ENCODE results near the gene MEIS3. TPM values are rescaled to one million over a fixed set of nuclear protein-coding genes. Genes with fewer than 3 reads are reported as not detected.

The MEIS3 gene
- total and polyA plus RNA-seq, 9 of the 15 experiments (the other 6 are each of a cell fraction or from before 2014, with no cell fraction given) = 0.06 to 0.80 (median 0.25) TPM; not detected in 1

DNA sequence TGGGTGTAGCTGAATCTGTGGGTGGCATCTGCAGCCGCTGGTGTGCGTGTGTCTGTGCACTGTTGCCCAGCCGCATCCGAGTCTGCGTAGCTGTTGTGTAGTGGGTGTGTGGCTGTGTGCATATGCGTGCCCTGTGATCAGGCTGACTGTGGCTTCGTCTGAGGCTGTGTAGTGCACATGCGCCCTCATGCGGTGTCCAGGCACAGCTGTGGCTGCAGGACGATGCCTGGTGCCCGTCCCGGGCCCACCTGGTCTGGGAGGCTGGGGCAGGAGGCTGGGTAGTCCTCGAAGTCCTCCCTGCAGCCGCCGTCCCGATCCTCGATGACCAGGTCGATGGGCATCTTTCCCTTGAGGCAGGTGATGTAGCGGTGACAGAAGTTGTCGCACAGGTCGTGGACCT is 4.9 kb downstream of the MEIS3 start (continued):
- TF ChIP-seq, protein P1, sequence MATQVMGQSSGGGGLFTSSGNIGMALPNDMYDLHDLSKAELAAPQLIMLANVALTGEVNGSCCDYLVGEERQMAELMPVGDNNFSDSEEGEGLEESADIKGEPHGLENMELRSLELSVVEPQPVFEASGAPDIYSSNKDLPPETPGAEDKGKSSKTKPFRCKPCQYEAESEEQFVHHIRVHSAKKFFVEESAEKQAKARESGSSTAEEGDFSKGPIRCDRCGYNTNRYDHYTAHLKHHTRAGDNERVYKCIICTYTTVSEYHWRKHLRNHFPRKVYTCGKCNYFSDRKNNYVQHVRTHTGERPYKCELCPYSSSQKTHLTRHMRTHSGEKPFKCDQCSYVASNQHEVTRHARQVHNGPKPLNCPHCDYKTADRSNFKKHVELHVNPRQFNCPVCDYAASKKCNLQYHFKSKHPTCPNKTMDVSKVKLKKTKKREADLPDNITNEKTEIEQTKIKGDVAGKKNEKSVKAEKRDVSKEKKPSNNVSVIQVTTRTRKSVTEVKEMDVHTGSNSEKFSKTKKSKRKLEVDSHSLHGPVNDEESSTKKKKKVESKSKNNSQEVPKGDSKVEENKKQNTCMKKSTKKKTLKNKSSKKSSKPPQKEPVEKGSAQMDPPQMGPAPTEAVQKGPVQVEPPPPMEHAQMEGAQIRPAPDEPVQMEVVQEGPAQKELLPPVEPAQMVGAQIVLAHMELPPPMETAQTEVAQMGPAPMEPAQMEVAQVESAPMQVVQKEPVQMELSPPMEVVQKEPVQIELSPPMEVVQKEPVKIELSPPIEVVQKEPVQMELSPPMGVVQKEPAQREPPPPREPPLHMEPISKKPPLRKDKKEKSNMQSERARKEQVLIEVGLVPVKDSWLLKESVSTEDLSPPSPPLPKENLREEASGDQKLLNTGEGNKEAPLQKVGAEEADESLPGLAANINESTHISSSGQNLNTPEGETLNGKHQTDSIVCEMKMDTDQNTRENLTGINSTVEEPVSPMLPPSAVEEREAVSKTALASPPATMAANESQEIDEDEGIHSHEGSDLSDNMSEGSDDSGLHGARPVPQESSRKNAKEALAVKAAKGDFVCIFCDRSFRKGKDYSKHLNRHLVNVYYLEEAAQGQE (IDR thresholded peaks at IDR 0.05; ENCODE audit: borderline replicate concordance) = peak; percentile 46; the same call in 1 of the 2 replicates
- TF ChIP-seq, protein P1 (CRISPR knock-in tag; IDR thresholded peaks at IDR 0.05; ENCODE audit: low read depth) = no peak
- 0 out of 2 replicates have a peak, but pooled peaks have one; percentile 28 for TF ChIP-seq MYNN (IDR thresholded peaks at IDR 0.05)
- TF ChIP-seq MYNN (CRISPR knock-in tag; IDR thresholded peaks at IDR 0.05) = no peak
- TF ChIP-seq CREM (IDR thresholded peaks at IDR 0.05; ENCODE audit: low read depth) = peak; percentile 30; the same call in 1 of the 2 replicates
- TF ChIP-seq, protein P2, sequence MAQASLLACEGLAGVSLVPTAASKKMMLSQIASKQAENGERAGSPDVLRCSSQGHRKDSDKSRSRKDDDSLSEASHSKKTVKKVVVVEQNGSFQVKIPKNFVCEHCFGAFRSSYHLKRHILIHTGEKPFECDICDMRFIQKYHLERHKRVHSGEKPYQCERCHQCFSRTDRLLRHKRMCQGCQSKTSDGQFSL (CRISPR knock-in tag; IDR thresholded peaks at IDR 0.05) = peak; percentile 40; the same call in 1 of the 2 replicates
- TF ChIP-seq, protein P2 (tag; IDR thresholded peaks at IDR 0.05) = no peak
- no peak for TF ChIP-seq ZNF253 (CRISPR knock-in tag; conservative IDR thresholded peaks at IDR 0.05)
- TF ChIP-seq E2F4 (CRISPR knock-in tag; IDR thresholded peaks at IDR 0.05; ENCODE audit: low read depth) = 0 out of 2 replicates have a peak, but pooled peaks have one; percentile 17
- TF ChIP-seq CTCFL (IDR thresholded peaks at IDR 0.05; ENCODE audit: borderline replicate concordance, insufficient read depth, low read depth, low read length, poor library complexity, severe bottlenecking) = peak; percentile 38
- TF ChIP-seq, protein P3, sequence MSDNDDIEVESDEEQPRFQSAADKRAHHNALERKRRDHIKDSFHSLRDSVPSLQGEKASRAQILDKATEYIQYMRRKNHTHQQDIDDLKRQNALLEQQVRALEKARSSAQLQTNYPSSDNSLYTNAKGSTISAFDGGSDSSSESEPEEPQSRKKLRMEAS (CRISPR knock-in tag; IDR thresholded peaks at IDR 0.05) = peak; percentile 81
- TF ChIP-seq, protein P4, sequence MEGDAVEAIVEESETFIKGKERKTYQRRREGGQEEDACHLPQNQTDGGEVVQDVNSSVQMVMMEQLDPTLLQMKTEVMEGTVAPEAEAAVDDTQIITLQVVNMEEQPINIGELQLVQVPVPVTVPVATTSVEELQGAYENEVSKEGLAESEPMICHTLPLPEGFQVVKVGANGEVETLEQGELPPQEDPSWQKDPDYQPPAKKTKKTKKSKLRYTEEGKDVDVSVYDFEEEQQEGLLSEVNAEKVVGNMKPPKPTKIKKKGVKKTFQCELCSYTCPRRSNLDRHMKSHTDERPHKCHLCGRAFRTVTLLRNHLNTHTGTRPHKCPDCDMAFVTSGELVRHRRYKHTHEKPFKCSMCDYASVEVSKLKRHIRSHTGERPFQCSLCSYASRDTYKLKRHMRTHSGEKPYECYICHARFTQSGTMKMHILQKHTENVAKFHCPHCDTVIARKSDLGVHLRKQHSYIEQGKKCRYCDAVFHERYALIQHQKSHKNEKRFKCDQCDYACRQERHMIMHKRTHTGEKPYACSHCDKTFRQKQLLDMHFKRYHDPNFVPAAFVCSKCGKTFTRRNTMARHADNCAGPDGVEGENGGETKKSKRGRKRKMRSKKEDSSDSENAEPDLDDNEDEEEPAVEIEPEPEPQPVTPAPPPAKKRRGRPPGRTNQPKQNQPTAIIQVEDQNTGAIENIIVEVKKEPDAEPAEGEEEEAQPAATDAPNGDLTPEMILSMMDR (IDR thresholded peaks at IDR 0.05 in 2 of 3, conservative IDR thresholded peaks at IDR 0.05 in 1 of 3; ENCODE audit: insufficient read depth in 2 of 3, low read depth in 1 of 3, low read length in 3 of 3) = peak; percentile 54 to 74 (median 64)
- TF ChIP-seq BCOR (IDR thresholded peaks at IDR 0.05) = no peak
- no peak for TF ChIP-seq LEF1 (IDR thresholded peaks at IDR 0.05)
